HG02588 (cell line): ENCODE measurements around the gene BOLA2B.
"Not testable (repeated sequence)": the region's sequence is repeated elsewhere in the genome, so short reads cannot be mapped to it uniquely, and the experiment has no call there.

ENCODE experiments used
- ATAC-seq: cut with Tn5 transposase; IDR thresholded peaks from one replicate; pipeline ENCODE4 v1.9.1; 2021; ENCODE audit warnings: mild to moderate bottlenecking, moderate library complexity; ENCODE audit not compliant: unreplicated experiment

BOLA2B gene

GRCh38 chr16:30184891-30185682 lies 8.4 kb downstream of the BOLA2B start:
- ATAC-seq, result no peak

- peak; percentile 40 for ATAC-seq
Measured at GRCh38 chr16:30184096-30184890, 9.2 kb downstream of the BOLA2B start.

- peak; percentile 52 for ATAC-seq
Measured at GRCh38 chr16:30183233-30184095, 10.0 kb downstream of the BOLA2B start, which contains the start of gene CORO1A. CORO1A (plus strand) TSS chr16:30183602; CDS start chr16:30185210, 1,608 bp downstream.

GRCh38 chr16:30180741-30181140 lies 12.7 kb downstream of the BOLA2B start:
- no peak for ATAC-seq

GRCh38 chr16:30179931-30180330 lies 13.5 kb downstream of the BOLA2B start:
- no peak for ATAC-seq

- no peak for ATAC-seq
Measured at GRCh38 chr16:30179195-30179594, 14.3 kb downstream of the BOLA2B start.

- ATAC-seq, result not testable (repeated sequence)
Measured at GRCh38 chr16:30176876-30177275, 16.6 kb downstream of the BOLA2B start.

- ATAC-seq, result no peak
Measured at GRCh38 chr16:30173054-30173453, 20.4 kb downstream of the BOLA2B start.

- ATAC-seq, result not testable (repeated sequence)
Measured at GRCh38 chr16:30170145-30170544, 23.3 kb downstream of the BOLA2B start.

GRCh38 chr16:30169416-30169815 lies 24.1 kb downstream of the BOLA2B start:
- ATAC-seq, result not testable (repeated sequence)

- not testable (repeated sequence) for ATAC-seq
Measured at GRCh38 chr16:30168746-30169145, 24.7 kb downstream of the BOLA2B start.

GRCh38 chr16:30166202-30166902 lies 27.1 kb downstream of the BOLA2B start:
- no peak for ATAC-seq

GRCh38 chr16:30163538-30163937 lies 29.9 kb downstream of the BOLA2B start:
- ATAC-seq, result no peak

- no peak for ATAC-seq
Measured at GRCh38 chr16:30157214-30157613, 36.3 kb downstream of the BOLA2B start.

- no peak for ATAC-seq
Measured at GRCh38 chr16:30155188-30155587, 38.3 kb downstream of the BOLA2B start.

- ATAC-seq, result no peak
Measured at GRCh38 chr16:30152517-30152916, 40.9 kb downstream of the BOLA2B start.

- no peak for ATAC-seq
Measured at GRCh38 chr16:30151091-30151490, 42.4 kb downstream of the BOLA2B start.

- ATAC-seq, result no peak
Measured at GRCh38 chr16:30149250-30149930, 44.1 kb downstream of the BOLA2B start.

GRCh38 chr16:30147843-30148510 lies 45.5 kb downstream of the BOLA2B start:
- no peak for ATAC-seq
